Measurements from ENCODE around the gene IRX4. TPM values are rescaled to one million over a fixed set of nuclear protein-coding genes. Genes with fewer than 3 reads are reported as not detected.
A peak's percentile ranks its signal among the peaks of the same experiment; 100 is the strongest.

Gene IRX4
- total and polyA plus RNA-seq, 2 experiments from 2014 or later = not detected

- H3K36me3 ChIP-seq (ENCODE audit: low read depth) = no peaks in the 10 kb centered on the region
- no peaks in the 10 kb centered on the region for H3F3A ChIP-seq (ENCODE audit: insufficient read depth)
- no peak overlapping the region for H3K4me2 ChIP-seq (ENCODE audit: unreplicated experiment)
- H3K9me3 ChIP-seq (ENCODE audit: low read depth) = no peaks in the 10 kb centered on the region
- H4K20me1 ChIP-seq (ENCODE audit: insufficient read depth) = no peaks in the 10 kb centered on the region
- WGBS, 2 experiments (ENCODE audit: low coverage in 1 of 2, low lambda C conversion rate in 2 of 2, missing lambda C conversion rate in 2 of 2) = 33% methylated on average over 46 of the region's 46 CpGs
- no peaks in the 10 kb centered on the region for H3K79me2 ChIP-seq (ENCODE audit: insufficient read depth)
- in situ Hi-C loops (cut with MboI) = no loop called here
- H3K9ac ChIP-seq = no peak overlapping the region
- H3K27ac ChIP-seq = no peak overlapping the region
- TF ChIP-seq EZH2 (IDR thresholded peaks at IDR 0.05; ENCODE audit: insufficient read depth, poor library complexity, severe bottlenecking) = peak; percentile 94
- TF ChIP-seq EZH2phosphoT487 (IDR thresholded peaks at IDR 0.05; ENCODE audit: insufficient read depth, low read depth) = peak; percentile 43; the same call in 1 of the 2 replicates
- no peak overlapping the region for H2AFZ ChIP-seq
- peaks cover 73% of the 10 kb centered on the region for H3K27me3 ChIP-seq (replicated peaks; ENCODE audit: insufficient read depth)
- H3K4me1 ChIP-seq (ENCODE audit: insufficient read depth) = no peaks in the 10 kb centered on the region
- no peak overlapping the region for H3K4me3 ChIP-seq
- H3K9me2 ChIP-seq (ENCODE audit: insufficient read depth) = no peaks in the 10 kb centered on the region
- no peak for DNase-seq
Observed at GRCh38 chr5:1877103-1878049, 5.3 kb downstream of the IRX4 start.

DNA sequence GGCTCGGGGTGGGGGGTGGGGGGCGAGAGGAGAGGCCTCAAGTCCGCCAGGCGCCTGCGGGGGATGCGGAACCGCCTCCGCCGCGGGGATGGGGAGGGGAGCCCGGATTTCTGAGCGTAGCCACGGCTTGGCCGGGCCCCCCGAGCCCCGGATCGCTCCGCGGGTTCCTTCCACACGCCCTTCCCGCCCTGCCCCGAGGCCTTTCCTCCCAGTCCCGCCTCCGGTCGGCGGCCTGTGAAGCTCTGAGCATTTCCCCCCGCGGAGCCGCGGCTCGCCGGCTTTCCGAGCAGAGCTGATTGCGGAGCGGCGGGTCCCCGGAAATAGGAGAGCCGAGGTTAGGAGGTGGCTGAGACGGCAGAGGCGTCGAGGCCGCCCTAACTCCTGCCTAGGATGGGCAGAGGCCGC, 6.1 kb downstream of the IRX4 start:
- in situ Hi-C loops (cut with MboI) = no loop called here
- H3K9ac ChIP-seq = no peak overlapping the region
- H3K4me3 ChIP-seq = no peak overlapping the region
- H3K4me1 ChIP-seq (ENCODE audit: insufficient read depth) = no peaks in the 10 kb centered on the region
- no peaks in the 10 kb centered on the region for H3F3A ChIP-seq (ENCODE audit: insufficient read depth)
- H2AFZ ChIP-seq = no peak overlapping the region
- no peaks in the 10 kb centered on the region for H3K9me2 ChIP-seq (ENCODE audit: insufficient read depth)
- no peaks in the 10 kb centered on the region for H3K36me3 ChIP-seq (ENCODE audit: low read depth)
- no peaks in the 10 kb centered on the region for H3K79me2 ChIP-seq (ENCODE audit: insufficient read depth)
- no peaks in the 10 kb centered on the region for H4K20me1 ChIP-seq (ENCODE audit: insufficient read depth)
- H3K4me2 ChIP-seq (ENCODE audit: unreplicated experiment) = no peak overlapping the region
- peaks cover 70% of the 10 kb centered on the region for H3K27me3 ChIP-seq (replicated peaks; ENCODE audit: insufficient read depth)
- WGBS, 2 experiments (ENCODE audit: low coverage in 1 of 2, low lambda C conversion rate in 2 of 2, missing lambda C conversion rate in 2 of 2) = 12 to 15% methylated on average over 21 to 43 of the region's 43 CpGs
- no peak for DNase-seq
- TF ChIP-seq EZH2phosphoT487 (IDR thresholded peaks at IDR 0.05; ENCODE audit: insufficient read depth, low read depth) = no peak
- no peak for TF ChIP-seq EZH2 (IDR thresholded peaks at IDR 0.05; ENCODE audit: insufficient read depth, poor library complexity, severe bottlenecking)
- H3K9me3 ChIP-seq (ENCODE audit: low read depth) = no peaks in the 10 kb centered on the region
- no peak overlapping the region for H3K27ac ChIP-seq

DNA sequence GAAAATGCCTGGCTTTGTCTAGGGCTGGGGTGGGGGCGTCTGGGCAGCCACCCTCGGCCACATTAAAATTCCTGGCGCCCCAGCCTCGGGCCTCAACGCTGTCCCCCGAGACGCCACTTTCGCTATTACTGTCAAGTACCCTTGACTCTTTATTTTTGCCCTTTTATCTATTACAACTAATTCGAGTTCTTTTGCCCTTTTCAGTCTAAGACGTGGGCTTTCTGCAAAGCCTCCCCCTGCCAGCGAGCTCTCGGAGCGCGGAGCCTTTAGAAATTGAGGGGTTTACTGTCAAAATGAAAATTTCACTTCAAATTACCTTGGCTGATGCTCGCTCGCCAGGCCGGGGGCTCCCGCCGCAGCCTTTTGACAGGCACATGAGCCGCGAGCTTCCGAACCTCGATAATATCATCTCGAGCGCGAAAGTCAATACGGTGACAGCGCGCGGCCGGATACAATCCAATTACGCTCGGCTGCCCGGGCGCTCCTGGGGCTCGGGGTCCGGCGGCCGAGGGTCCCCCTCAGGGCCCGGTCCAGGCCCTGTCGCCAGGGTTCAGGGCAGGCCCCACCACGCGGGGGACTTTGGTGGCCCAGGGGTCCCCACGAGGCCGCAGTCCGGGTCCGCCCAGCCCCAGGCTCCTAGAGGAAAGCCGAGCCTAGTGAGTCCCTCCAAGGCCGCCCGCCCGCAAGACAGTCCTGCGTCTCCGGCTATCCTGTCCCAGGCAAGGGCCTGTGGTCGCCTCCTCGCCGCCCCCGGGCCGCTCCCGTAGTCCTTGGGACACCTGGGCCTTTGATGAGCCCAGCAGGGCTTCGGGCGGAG, 6.7 kb downstream of the IRX4 start:
- Histone ChIP-seq H3K4me1 (ENCODE audit: insufficient read depth) (no peaks in the 10 kb centered on the region), H3K4me2 (ENCODE audit: unreplicated experiment) (no peak overlapping the region), H3K27me3 (replicated peaks; ENCODE audit: insufficient read depth) (peaks cover 70% of the 10 kb centered on the region), H3K9ac (no peak overlapping the region), H3F3A (ENCODE audit: insufficient read depth) (no peaks in the 10 kb centered on the region), H3K4me3 (no peak overlapping the region), H3K79me2 (ENCODE audit: insufficient read depth) (no peaks in the 10 kb centered on the region), H3K9me3 (ENCODE audit: low read depth) (no peaks in the 10 kb centered on the region), H4K20me1 (ENCODE audit: insufficient read depth) (no peaks in the 10 kb centered on the region), H3K27ac (no peak overlapping the region), H2AFZ (no peak overlapping the region), H3K9me2 (ENCODE audit: insufficient read depth) (no peaks in the 10 kb centered on the region), H3K36me3 (ENCODE audit: low read depth) (no peaks in the 10 kb centered on the region)
- 4 to 7% methylated on average over 56 of the region's 61 CpGs for WGBS, 2 experiments (ENCODE audit: low coverage in 1 of 2, low lambda C conversion rate in 2 of 2, missing lambda C conversion rate in 2 of 2)
- in situ Hi-C loops (cut with MboI) = no loop called here
- no peak for TF ChIP-seq EZH2 (IDR thresholded peaks at IDR 0.05; ENCODE audit: insufficient read depth, poor library complexity, severe bottlenecking)
- TF ChIP-seq EZH2phosphoT487 (IDR thresholded peaks at IDR 0.05; ENCODE audit: insufficient read depth, low read depth) = 0 out of 2 replicates have a peak, but pooled peaks have one; percentile 28
- DNase-seq = no peak

GRCh38 chr5:1875281-1875842, 7.4 kb downstream of the IRX4 start:
- no peaks in the 10 kb centered on the region for H4K20me1 ChIP-seq (ENCODE audit: insufficient read depth)
- H3K4me3 ChIP-seq = no peak overlapping the region
- no peaks in the 10 kb centered on the region for H3K9me2 ChIP-seq (ENCODE audit: insufficient read depth)
- no peak overlapping the region for H3K4me2 ChIP-seq (ENCODE audit: unreplicated experiment)
- H2AFZ ChIP-seq = no peak overlapping the region
- DNase-seq = no peak
- H3K4me1 ChIP-seq (ENCODE audit: insufficient read depth) = no peaks in the 10 kb centered on the region
- in situ Hi-C loops (cut with MboI) = no loop called here
- H3F3A ChIP-seq (ENCODE audit: insufficient read depth) = no peaks in the 10 kb centered on the region
- no peaks in the 10 kb centered on the region for H3K36me3 ChIP-seq (ENCODE audit: low read depth)
- H3K27ac ChIP-seq = no peak overlapping the region
- H3K9ac ChIP-seq = no peak overlapping the region
- no peaks in the 10 kb centered on the region for H3K79me2 ChIP-seq (ENCODE audit: insufficient read depth)
- H3K9me3 ChIP-seq (ENCODE audit: low read depth) = no peaks in the 10 kb centered on the region
- peaks cover 64% of the 10 kb centered on the region for H3K27me3 ChIP-seq (replicated peaks; ENCODE audit: insufficient read depth)
- 4 to 6% methylated on average over 33 to 36 of the region's 36 CpGs for WGBS, 2 experiments (ENCODE audit: low coverage in 1 of 2, low lambda C conversion rate in 2 of 2, missing lambda C conversion rate in 2 of 2)
- TF ChIP-seq EZH2 (IDR thresholded peaks at IDR 0.05; ENCODE audit: insufficient read depth, poor library complexity, severe bottlenecking) = peak; percentile 25
- TF ChIP-seq EZH2phosphoT487 (IDR thresholded peaks at IDR 0.05; ENCODE audit: insufficient read depth, low read depth) = no peak

Data from GM23248 (cell line).